ENCODE results near the gene INPP5B. TPM values are rescaled to one million over a fixed set of nuclear protein-coding genes. Genes with fewer than 3 reads are reported as not detected.
"Not testable (repeated sequence)": the region's sequence is repeated elsewhere in the genome, so short reads cannot be mapped to it uniquely, and the experiment has no call there.

INPP5B gene
- 10 to 100 TPM; 12.6 to 17.0 (median 15.5) TPM for total RNA-seq

DNA sequence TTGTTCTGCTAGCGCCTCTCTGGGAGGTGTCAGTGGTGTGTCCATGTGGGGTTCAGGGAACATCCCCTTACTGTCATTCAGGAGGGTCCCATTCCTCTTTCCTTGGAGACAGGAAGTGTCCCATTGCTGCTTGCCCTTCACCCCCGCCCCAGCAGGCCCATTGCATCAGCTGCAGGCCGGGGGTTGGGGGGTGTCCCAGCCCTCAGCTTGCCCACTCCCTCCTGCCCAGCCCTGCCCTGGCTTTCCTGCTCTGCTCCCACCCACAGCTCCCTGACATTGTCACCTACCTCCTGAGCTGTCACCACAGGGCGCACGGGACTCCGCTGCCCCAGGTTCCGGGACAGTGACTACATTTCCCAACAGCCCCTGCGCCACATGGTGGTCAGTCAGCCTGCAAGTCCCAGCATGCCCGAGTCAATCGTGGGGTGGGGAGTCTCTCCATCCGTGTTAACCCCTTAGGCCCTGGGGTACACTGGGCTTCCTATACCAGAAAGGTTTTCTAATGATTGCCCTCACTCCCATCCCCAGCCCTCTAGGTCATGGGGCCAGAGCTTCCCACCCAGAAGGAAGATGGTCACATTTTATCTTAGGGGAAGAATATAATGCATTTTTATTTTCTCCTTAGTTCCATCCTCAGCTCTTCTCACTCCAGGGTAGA, at the start of gene INPP5B:
INPP5B (minus strand) TSS at position 351 of the 658 bp plus-strand sequence. CDS start 745 bp downstream, outside the sequence.
- Mint-ChIP-seq H3K27me3 (ENCODE audit: low read depth) (no peaks in the 10 kb centered on the region), H3K36me3 (ENCODE audit: insufficient read depth) (no peaks in the 10 kb centered on the region), H3K4me3 (peak within 1 kb of the TSS; percentile 88), H3K9me3 (no peaks in the 10 kb centered on the region), H3K4me1 (ENCODE audit: low read depth) (peaks cover 12% of the 10 kb centered on the region)
- peak; percentile 54 for DNase-seq
- ATAC-seq: peak; percentile 97 to 98

DNA sequence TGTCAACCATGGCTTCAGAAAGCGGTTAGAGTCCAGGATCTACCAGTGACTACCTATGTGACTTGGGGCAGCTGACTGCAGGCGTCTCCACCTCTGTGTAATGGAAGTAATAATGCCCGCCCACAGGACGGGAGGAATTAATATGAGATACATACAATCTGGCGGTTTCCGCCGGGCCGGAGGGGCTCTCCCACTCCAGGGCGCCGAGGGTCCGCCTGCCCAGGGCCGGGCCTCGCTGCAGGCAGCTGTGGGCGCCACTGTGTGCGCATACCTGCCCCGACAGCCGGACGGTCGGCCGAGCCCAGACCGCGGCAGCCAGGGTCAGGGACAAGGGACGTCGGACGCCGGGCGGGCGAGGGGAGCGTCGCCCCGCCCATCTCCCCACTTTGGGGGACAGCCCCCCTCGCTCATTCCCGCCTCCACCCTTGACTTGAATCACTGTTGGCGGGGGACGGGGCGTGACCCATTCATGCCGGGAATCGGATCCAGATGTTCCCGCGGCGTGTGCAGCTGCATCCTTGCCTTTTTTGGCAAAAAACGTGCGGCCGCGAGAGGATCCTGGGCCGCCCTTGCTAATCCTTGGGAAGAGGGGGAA, 49.0 kb upstream of the INPP5B start:
- Mint-ChIP-seq H3K36me3 (ENCODE audit: insufficient read depth) (peaks cover 1% of the 10 kb centered on the region), H3K4me3 (peak overlapping the region; percentile 77), H3K4me1 (ENCODE audit: low read depth) (peaks cover 41% of the 10 kb centered on the region), H3K27me3 (ENCODE audit: low read depth) (no peaks in the 10 kb centered on the region), H3K9me3 (no peaks in the 10 kb centered on the region)
- peak in 1 of 2 donors; percentile 62 for ATAC-seq
- no peak for DNase-seq

DNA sequence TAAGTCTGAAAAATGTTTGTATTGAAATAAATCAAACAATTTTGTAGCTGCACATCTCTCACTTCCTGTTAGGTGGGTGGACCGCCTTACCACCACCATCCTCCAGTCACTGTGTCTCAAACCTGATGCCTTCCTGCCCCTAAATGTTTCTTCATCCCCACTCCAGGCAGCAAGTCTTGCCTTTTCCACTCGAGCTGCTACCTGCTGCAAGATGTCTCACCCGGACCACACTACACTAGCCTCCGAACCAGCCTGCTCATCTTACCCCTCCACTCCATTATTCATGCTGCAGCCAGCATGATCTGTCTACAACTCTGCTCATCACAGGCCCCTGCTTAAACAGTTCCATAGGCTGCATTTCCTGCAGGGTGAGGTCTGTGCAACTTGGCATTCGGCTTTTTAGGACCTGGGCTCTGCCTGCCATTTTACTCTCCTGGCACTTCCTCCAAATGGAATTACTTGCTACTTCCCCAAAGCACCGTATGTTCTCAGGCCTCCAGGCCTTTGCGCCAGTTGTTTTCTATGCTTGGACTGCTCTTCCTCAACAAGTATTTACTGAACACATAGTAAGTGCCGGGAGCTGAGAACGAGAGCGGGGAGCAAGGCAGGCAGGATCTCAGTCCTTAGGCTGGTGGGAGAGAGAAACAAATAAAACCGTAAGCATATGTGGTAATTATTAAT, 48.2 kb upstream of the INPP5B start:
- Mint-ChIP-seq H3K9me3 (no peaks in the 10 kb centered on the region), H3K36me3 (ENCODE audit: insufficient read depth) (peaks cover 1% of the 10 kb centered on the region), H3K4me1 (ENCODE audit: low read depth) (peaks cover 38% of the 10 kb centered on the region), H3K4me3 (peak overlapping the region; percentile 77), H3K27me3 (ENCODE audit: low read depth) (no peaks in the 10 kb centered on the region)
- ATAC-seq (peak in 1 of 2 donors; percentile 8), DNase-seq (no peak)

DNA sequence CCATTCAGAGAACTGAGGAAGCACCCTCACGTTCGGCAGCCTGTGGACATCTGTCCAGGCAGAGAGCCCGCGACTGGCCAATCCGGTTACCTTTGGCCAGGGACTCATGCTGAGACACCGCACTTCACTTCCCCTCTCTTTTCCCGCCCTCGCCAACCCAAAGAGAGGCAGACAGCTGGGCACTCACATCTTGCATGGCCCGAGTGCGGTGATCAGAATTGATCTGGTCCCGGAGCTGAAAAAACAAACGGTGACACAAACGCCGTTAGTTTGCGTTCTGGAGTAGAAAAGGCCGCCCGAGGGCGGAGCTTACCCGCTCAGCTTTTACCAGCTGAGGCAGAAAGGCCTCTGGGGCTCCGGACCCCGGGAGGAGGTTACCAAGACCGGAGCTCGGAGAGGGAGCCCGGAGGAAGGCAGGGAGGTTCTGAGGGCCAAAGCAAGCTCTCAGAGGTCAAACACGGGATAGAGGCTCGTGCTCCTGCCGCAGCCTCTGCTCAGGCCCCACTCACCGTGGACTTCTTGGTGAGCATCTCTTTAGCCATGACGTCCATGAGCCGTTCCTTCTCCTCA, 42.6 kb upstream of the INPP5B start:
- peak; percentile 35 for DNase-seq
- Mint-ChIP-seq H3K36me3 (ENCODE audit: insufficient read depth) (peaks cover 10% of the 10 kb centered on the region), H3K4me3 (peak overlapping the region; percentile 93), H3K27me3 (ENCODE audit: low read depth) (no peaks in the 10 kb centered on the region), H3K9me3 (no peaks in the 10 kb centered on the region), H3K4me1 (ENCODE audit: low read depth) (peaks cover 19% of the 10 kb centered on the region)
- peak; percentile 52 to 60 for ATAC-seq

DNA sequence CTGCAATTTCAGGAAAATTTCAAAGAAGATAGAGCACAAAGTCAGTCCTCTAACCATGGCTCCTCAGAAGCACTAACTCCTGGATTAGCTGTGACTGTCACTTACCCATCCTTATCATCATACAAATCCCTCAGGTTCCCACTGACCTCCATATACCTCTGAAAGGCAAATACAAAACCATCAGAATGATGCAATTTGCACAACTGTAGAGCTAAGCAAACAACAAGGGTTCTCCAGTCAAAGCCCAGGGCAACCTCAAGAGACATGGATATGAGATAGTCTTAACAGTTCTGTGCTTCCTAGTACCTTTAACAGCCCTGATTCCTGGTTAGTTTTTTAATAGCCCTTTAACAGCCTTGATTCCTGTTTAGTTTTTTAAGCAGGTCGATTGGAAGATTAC, 40.8 kb upstream of the INPP5B start:
- Mint-ChIP-seq H3K4me3 (peak overlapping the region; percentile 93), H3K27me3 (ENCODE audit: low read depth) (no peaks in the 10 kb centered on the region)

DNA sequence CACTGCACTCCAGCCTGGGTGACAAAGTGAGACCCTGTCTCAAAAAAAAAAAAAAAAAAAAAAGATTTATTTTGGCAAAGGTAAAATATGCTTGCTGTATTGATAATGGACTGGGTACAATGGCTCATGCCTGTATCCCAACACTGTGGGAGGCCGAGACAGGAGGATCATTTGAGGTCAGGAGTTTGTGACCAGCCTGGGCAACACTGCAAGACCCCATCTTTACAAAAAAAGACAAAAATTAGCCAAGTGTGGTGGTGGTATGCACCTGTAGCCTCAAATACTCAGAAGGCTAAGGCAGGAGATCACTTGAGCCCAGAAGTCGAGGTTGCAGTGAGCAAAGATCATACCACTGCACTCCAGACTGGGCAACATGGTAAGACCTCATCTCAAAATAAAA, 36.7 kb upstream of the INPP5B start:
- Mint-ChIP-seq H3K36me3 (ENCODE audit: insufficient read depth) (peaks cover 39% of the 10 kb centered on the region), H3K27me3 (ENCODE audit: low read depth) (no peaks in the 10 kb centered on the region), H3K4me3 (no peak overlapping the region), H3K9me3 (no peaks in the 10 kb centered on the region), H3K4me1 (ENCODE audit: low read depth) (peaks cover 9% of the 10 kb centered on the region)
- DNase-seq (no peak), ATAC-seq (no peak)

More for the DNA sequence above, 40.8 kb upstream of the INPP5B start:
- Mint-ChIP-seq H3K9me3 (no peaks in the 10 kb centered on the region), H3K4me1 (ENCODE audit: low read depth) (peaks cover 16% of the 10 kb centered on the region), H3K36me3 (ENCODE audit: insufficient read depth) (peaks cover 13% of the 10 kb centered on the region)
- no peak for ATAC-seq
- DNase-seq: no peak

DNA sequence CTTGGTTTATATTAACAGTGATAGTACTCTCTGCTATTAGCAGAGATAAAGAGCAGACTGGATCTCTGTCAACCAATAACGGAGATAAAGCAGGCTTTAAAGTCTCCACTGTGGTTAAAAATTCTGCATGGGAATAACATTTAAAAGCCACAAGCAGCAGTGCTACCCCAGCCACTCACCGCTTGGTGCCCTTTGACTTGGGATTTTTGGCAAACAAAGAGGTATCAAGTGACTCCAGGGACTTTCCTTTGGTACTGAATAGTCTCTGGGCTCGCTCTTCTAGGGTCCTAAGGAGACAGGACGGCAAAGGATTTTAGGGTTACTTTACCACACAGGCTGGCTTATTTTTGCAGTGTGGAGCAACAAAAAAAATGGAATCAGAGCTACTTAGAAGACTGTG, 31.7 kb upstream of the INPP5B start:
- H3K4me3 Mint-ChIP-seq: no peak overlapping the region
- no peaks in the 10 kb centered on the region for H3K27me3 Mint-ChIP-seq (ENCODE audit: low read depth)
- no peaks in the 10 kb centered on the region for H3K4me1 Mint-ChIP-seq (ENCODE audit: low read depth)
- H3K36me3 Mint-ChIP-seq (ENCODE audit: insufficient read depth): peaks cover 52% of the 10 kb centered on the region
- H3K9me3 Mint-ChIP-seq: no peaks in the 10 kb centered on the region
- ATAC-seq (no peak), DNase-seq (no peak)

DNA sequence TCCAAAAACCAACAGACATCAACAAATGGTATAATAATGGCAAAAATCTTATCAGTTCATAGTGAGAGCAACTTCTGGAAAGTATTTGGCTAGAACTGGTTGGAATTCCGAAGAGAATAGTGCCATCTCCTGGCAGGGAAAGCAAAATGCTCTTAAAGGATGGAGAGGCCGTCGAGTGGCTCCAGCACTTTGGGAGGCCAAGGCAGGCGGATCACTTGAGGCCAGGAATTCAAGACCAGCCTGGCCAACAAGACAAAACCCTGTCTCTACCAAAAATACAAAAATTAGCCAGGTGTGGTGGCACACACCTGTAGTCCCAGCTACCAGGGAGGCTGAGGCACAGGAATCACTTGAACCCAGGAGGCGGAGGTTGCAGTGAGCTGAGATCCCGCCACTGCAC, 28.2 kb upstream of the INPP5B start:
- H3K27me3 Mint-ChIP-seq (ENCODE audit: low read depth); H3K4me3 Mint-ChIP-seq; H3K9me3 Mint-ChIP-seq; ATAC-seq; DNase-seq: not testable (repeated sequence)
- Mint-ChIP-seq H3K36me3 (ENCODE audit: insufficient read depth) (peaks cover 62% of the 10 kb centered on the region), H3K4me1 (ENCODE audit: low read depth) (peaks cover 20% of the 10 kb centered on the region)

DNA sequence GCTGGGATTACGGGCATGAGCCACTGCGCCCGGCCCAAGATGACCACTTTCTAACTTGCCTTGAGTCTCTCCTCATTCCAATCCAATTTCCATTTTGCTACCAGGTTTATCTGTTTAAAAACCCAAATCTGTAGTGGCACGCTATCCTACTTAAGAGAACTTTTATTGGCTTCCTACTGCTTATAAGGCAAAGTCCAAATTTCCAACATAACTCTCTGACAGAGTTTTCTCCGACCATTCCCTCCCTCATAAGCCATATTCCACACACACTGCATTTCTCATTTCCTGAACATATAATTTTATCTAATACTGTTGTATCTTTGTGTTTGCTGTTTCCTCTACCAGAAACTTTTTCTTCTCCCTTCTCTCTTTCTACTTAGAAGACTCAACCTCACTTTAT, 27.7 kb upstream of the INPP5B start:
- Mint-ChIP-seq H3K4me1 (ENCODE audit: low read depth) (peaks cover 20% of the 10 kb centered on the region), H3K27me3 (ENCODE audit: low read depth) (no peaks in the 10 kb centered on the region), H3K36me3 (ENCODE audit: insufficient read depth) (peaks cover 62% of the 10 kb centered on the region), H3K9me3 (no peaks in the 10 kb centered on the region), H3K4me3 (no peak overlapping the region)
- ATAC-seq (no peak), DNase-seq (no peak)

DNA sequence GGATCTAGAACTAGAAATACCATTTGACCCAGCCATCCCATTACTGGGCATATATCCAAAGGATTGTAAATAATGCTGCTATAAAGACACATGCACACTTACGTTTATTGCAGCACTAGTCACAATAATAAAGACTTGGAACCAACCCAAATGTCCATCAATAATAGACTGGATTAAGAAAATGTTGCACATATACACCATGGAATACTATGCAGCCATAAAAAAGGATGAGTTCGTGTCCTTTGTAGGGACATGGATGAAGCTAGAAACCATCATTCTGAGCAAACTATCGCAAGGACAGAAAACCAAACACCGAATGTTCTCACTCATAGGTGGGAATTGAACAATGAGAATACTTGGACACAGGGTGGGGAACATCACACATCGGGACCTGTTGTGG, 26.8 kb upstream of the INPP5B start:
- ATAC-seq; H3K27me3 Mint-ChIP-seq (ENCODE audit: low read depth): not testable (repeated sequence)

DNA sequence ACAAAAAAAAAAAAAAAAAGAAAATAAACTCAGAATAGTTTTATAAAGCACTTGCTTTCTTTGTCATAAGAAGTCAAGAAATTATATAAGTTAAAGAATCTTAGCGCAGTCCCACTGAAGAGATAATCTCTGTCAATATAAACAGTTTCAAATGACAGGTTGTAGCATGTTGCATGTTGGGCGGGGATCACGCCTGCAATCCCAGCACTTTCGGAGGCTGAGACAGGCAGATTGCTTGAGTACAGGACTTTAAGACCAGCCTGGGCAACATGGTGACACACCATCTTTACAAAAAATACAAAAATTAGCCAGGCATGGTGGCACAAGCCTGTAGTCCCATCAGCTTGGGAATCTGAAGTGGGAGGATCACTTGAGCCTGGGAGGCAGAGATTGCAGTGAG, 18.4 kb upstream of the INPP5B start:
- no peak for DNase-seq
- no peaks in the 10 kb centered on the region for H3K9me3 Mint-ChIP-seq
- no peaks in the 10 kb centered on the region for H3K27me3 Mint-ChIP-seq (ENCODE audit: low read depth)
- ATAC-seq: no peak
- H3K4me1 Mint-ChIP-seq (ENCODE audit: low read depth): no peaks in the 10 kb centered on the region
- H3K36me3 Mint-ChIP-seq (ENCODE audit: insufficient read depth): peaks cover 32% of the 10 kb centered on the region
- no peak overlapping the region for H3K4me3 Mint-ChIP-seq

More for the DNA sequence above, 26.8 kb upstream of the INPP5B start:
- H3K9me3 Mint-ChIP-seq, DNase-seq, H3K4me3 Mint-ChIP-seq: not testable (repeated sequence)
- peaks cover 61% of the 10 kb centered on the region for H3K36me3 Mint-ChIP-seq (ENCODE audit: insufficient read depth)
- H3K4me1 Mint-ChIP-seq (ENCODE audit: low read depth): peaks cover 20% of the 10 kb centered on the region

DNA sequence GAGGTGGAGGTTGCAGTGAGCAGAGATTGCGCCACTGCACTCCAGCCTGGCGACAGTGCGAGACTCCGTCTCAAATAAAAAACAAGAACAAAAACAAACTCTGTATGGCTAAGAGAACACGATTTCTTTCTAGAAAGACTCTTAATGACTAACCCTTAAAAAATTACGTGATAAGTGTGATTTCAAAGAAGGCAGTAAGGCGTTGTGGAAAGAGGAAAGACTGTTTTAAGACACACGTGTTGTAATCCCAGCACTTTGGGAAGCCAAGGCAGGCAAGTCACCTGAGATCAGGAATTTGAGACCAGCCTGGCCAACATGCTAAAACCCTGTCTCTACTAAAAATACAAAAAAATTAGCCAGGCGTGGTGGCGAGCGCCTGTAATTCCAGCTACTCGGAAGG, 17.3 kb upstream of the INPP5B start:
- H3K9me3 Mint-ChIP-seq; H3K4me3 Mint-ChIP-seq; ATAC-seq; H3K27me3 Mint-ChIP-seq (ENCODE audit: low read depth); DNase-seq; H3K4me1 Mint-ChIP-seq (ENCODE audit: low read depth): not testable (repeated sequence)
- H3K36me3 Mint-ChIP-seq (ENCODE audit: insufficient read depth): peaks cover 26% of the 10 kb centered on the region

DNA sequence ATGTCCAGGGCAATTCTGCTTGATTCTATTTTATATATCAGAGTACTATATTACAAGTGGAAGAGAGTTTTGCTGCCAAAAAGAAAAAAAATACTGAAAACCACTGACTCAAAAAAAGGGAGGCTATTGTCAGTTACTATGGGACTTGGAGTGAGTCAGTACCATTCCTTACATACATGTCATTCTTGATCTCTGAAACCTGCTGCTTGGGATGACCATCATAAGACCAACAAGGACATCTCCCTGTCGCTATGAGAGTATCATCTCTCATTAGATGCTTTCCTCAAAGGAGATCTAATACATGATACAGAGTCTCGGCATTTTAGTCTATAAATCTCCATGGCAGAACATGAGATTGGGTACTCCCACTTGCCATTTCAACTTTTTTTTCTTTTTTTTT, 11.8 kb upstream of the INPP5B start:
- Mint-ChIP-seq H3K4me3 (no peak overlapping the region), H3K27me3 (ENCODE audit: low read depth) (no peaks in the 10 kb centered on the region), H3K36me3 (ENCODE audit: insufficient read depth) (peaks cover 24% of the 10 kb centered on the region), H3K4me1 (ENCODE audit: low read depth) (no peaks in the 10 kb centered on the region), H3K9me3 (no peaks in the 10 kb centered on the region)
- DNase-seq: no peak
- no peak for ATAC-seq

DNA sequence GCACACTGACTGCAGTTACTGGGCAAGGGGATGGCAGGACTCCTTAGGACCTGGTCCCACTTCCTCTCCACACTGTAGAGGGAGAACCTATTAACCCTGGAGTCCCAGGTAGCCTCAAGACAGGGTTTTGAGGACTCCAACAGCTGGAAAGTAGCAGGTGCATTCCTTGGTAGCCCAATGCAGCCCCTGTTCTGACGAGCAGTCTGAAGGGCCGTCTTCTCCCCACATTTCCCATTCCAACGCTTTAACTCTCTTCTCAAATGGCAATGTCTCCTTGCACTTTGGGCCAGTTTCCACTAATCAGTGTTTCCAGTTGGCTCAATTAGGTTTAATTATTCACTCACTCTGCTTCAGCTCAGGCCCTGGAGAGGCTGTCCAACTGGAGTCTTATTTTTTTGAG, 8.8 kb upstream of the INPP5B start:
- no peak overlapping the region for H3K4me3 Mint-ChIP-seq
- no peaks in the 10 kb centered on the region for H3K27me3 Mint-ChIP-seq (ENCODE audit: low read depth)
- no peaks in the 10 kb centered on the region for H3K9me3 Mint-ChIP-seq
- DNase-seq (no peak), ATAC-seq (no peak)
- no peaks in the 10 kb centered on the region for H3K4me1 Mint-ChIP-seq (ENCODE audit: low read depth)
- peaks cover 19% of the 10 kb centered on the region for H3K36me3 Mint-ChIP-seq (ENCODE audit: insufficient read depth)
